K562 (cell line): ENCODE measurements around the gene CPPED1. TPM values are rescaled to one million over a fixed set of nuclear protein-coding genes. Genes with fewer than 3 reads are reported as not detected.
A peak's percentile ranks its signal among the peaks of the same experiment; 100 is the strongest.

ENCODE experiments used
- BHLHE40 ChIP-seq: IDR thresholded peaks from 2 replicates; pipeline ENCODE4 v1.6.1; 2011; ENCODE audit warnings: low read length, improper control_type of control experiment
- CBX2 ChIP-seq: fragments of 200-600 bp; sonication (generic); IDR thresholded peaks from one replicate; pipeline ENCODE4 v1.6.1; 2012; ENCODE audit warnings: mild to moderate bottlenecking, low read length, inconsistent platforms; ENCODE audit not compliant: insufficient read depth, poor library complexity, severe bottlenecking
- CREM ChIP-seq: IDR thresholded peaks from 2 replicates; pipeline ENCODE4 v1.6.1; 2014; ENCODE audit warnings: antibody characterized with exemption, low read depth
- CXXC5 ChIP-seq: fragments of 250-450 bp; sonication (Bioruptor Pico); IDR thresholded peaks from 2 replicates; pipeline ENCODE4 v1.8.0; 2022; ENCODE audit warnings: inconsistent platforms, mild to moderate bottlenecking, moderate library complexity
- E2F3 ChIP-seq: fragments of 250-450 bp; sonication (Bioruptor Pico); IDR thresholded peaks from 2 replicates; pipeline ENCODE4 v1.4.0; 2020; ENCODE audit warnings: mild to moderate bottlenecking
- HDAC1 ChIP-seq, 2 experiments: fragments of 450-650 bp; IDR thresholded peaks; 2 replicates each; pipeline ENCODE4 v1.6.1; 2016 to 2017; ENCODE audit warnings: inconsistent platforms in 1 of 2, mild to moderate bottlenecking in 1 of 2, moderate library complexity in 1 of 2
- KDM5B ChIP-seq: fragments of 200-600 bp; sonication (generic); IDR thresholded peaks from 2 replicates; pipeline ENCODE4 v1.6.1; 2012; ENCODE audit warnings: low read depth, mild to moderate bottlenecking, moderate library complexity, low read length, control low read depth, inconsistent platforms; ENCODE audit not compliant: insufficient replicate concordance
- MEIS2 ChIP-seq: fragments of 450-650 bp; IDR thresholded peaks from 2 replicates; pipeline ENCODE4 v1.6.1; 2014; ENCODE audit warnings: mild to moderate bottlenecking; ENCODE audit not compliant: partially characterized antibody
- MTA1 ChIP-seq: fragments of 450-650 bp; IDR thresholded peaks from 2 replicates; pipeline ENCODE4 v1.6.1; 2017; ENCODE audit warnings: borderline replicate concordance
- MYBL2 ChIP-seq, 2 experiments: fragments of 450-650 bp in 1 of 2; sonication (generic) in 1 of 2; formaldehyde crosslinking in 1 of 2; IDR thresholded peaks; 2 replicates each; pipeline versions ENCODE4 v1.6.1 to v1.8.1; 2017 to 2022; ENCODE audit warnings: borderline replicate concordance in 1 of 2, inconsistent platforms in 1 of 2, low read depth in 1 of 2, mild to moderate bottlenecking in 1 of 2, missing genetic modification reagents in 1 of 2, moderate library complexity in 1 of 2
- NFATC3 ChIP-seq: fragments of 450-650 bp; IDR thresholded peaks from 2 replicates; pipeline ENCODE4 v1.6.1; 2017; ENCODE audit warnings: mild to moderate bottlenecking
- NFE2 ChIP-seq: IDR thresholded peaks from 2 replicates; pipeline ENCODE4 v1.6.1; 2014; ENCODE audit warnings: antibody characterized with exemption, low read depth
- NFXL1 ChIP-seq: fragments of 450-650 bp; formaldehyde crosslinking; IDR thresholded peaks from 2 replicates; pipeline ENCODE4 v1.4.0; 2021; ENCODE audit warnings: mild to moderate bottlenecking
- NR3C1 ChIP-seq: sonication (generic); formaldehyde crosslinking; IDR thresholded peaks from 2 replicates; pipeline ENCODE4 v1.8.1; 2022; ENCODE audit warnings: missing genetic modification reagents
- POLR2G ChIP-seq: fragments of 200-400 bp; formaldehyde crosslinking; IDR thresholded peaks from 2 replicates; pipeline ENCODE4 v1.6.1; 2017; ENCODE audit warnings: low read depth, mild to moderate bottlenecking, antibody characterized with exemption, low read length, moderate library complexity
- RUNX1 ChIP-seq: sonication (generic); IDR thresholded peaks from 2 replicates; pipeline ENCODE4 v1.6.1; 2016; ENCODE audit warnings: antibody characterized with exemption, low read depth
- TCFL5 ChIP-seq: fragments of 250-450 bp; sonication (Bioruptor Pico); conservative IDR thresholded peaks from 2 replicates; pipeline ENCODE4 v1.6.1; 2021; ENCODE audit warnings: mild to moderate bottlenecking, moderate library complexity, matching md5 sums
- TRIM24 ChIP-seq, 2 experiments: fragments of 450-650 bp; IDR thresholded peaks; 2 replicates each; pipeline ENCODE4 v1.6.1; 2016
- ZBED1 ChIP-seq: IDR thresholded peaks from 2 replicates; pipeline ENCODE4 v1.6.1; 2014
- ZKSCAN8 ChIP-seq: fragments of 200-800 bp; sonication (Bioruptor generic); IDR thresholded peaks from 2 replicates; pipeline ENCODE4 v1.6.1; 2016; ENCODE audit warnings: missing genetic modification characterization, missing compliant biosample characterization
- ZNF274 ChIP-seq: IDR thresholded peaks from 2 replicates; pipeline ENCODE4 v1.6.1; 2011; ENCODE audit warnings: low read depth, mild to moderate bottlenecking, low read length, moderate library complexity, borderline replicate concordance
- ZNF354B ChIP-seq: fragments of 250-450 bp; sonication (Bioruptor Pico); IDR thresholded peaks from 2 replicates; pipeline ENCODE4 v1.4.0; 2020
- ZNF644 ChIP-seq: fragments of 200-800 bp; sonication (Bioruptor generic); IDR thresholded peaks from 2 replicates; pipeline ENCODE4 v1.6.1; 2016; ENCODE audit warnings: low read depth, missing genetic modification characterization, missing compliant biosample characterization
- polyA plus RNA-seq, 8 experiments: library from polyadenylated mRNA; depleted of rRNA in 4 of 8; stranded (reverse) in 5 of 8; unstranded in 3 of 8; fragments of >200 nt; fragmentation: Nextera tagmentation in 2 of 8; fragmentation: Illumina TruSeq in 1 of 8; extraction: Ambion mirVana in 2 of 8; extraction: Trizol in 1 of 8; gene quantifications; 2 replicates each; pipeline versions ENCODE4 v1.2.1 to v1.2.3, GENCODE V29; 2011 to 2014; ENCODE audit warnings: inconsistent platforms in 1 of 8, missing spikeins in 1 of 8
- total RNA-seq, 7 experiments: library from RNA; depleted of rRNA in 6 of 7; stranded (reverse); fragments of >200 nt in 6 of 7; fragmentation: Illumina TruSeq in 2 of 7; extraction: Trizol in 2 of 7; gene quantifications; 2 replicates each; pipeline versions ENCODE4 v1.2.1 to v1.2.3, GENCODE V29; 2011 to 2021; ENCODE audit warnings: low replicate concordance in 1 of 7
- TF ChIP-seq, protein P1 (sequence below): sonication (generic); formaldehyde crosslinking; IDR thresholded peaks from 2 replicates; pipeline ENCODE4 v1.9.0; 2022; ENCODE audit warnings: mild to moderate bottlenecking, missing genetic modification reagents
- TF ChIP-seq, protein P2 (sequence below), 2 experiments: IDR thresholded peaks; 2 replicates each; pipeline ENCODE4 v1.6.1; 2011; ENCODE audit warnings: borderline replicate concordance in 1 of 2, control low read depth in 1 of 2, low read depth in 1 of 2, low read length in 1 of 2, mild to moderate bottlenecking in 1 of 2, mixed read lengths in 1 of 2, moderate library complexity in 1 of 2; ENCODE audit not compliant: insufficient read depth in 1 of 2, insufficient read length in 1 of 2, poor library complexity in 1 of 2, severe bottlenecking in 1 of 2; ENCODE audit errors: extremely low read depth in 1 of 2
- TF ChIP-seq, protein P3 (sequence below): fragments of 450-650 bp; formaldehyde crosslinking; IDR thresholded peaks from 2 replicates; pipeline ENCODE4 v1.4.0; 2020; ENCODE audit warnings: mild to moderate bottlenecking, moderate library complexity
- TF ChIP-seq, protein P4 (sequence below): sonication (generic); formaldehyde crosslinking; IDR thresholded peaks from 2 replicates; pipeline ENCODE4 v1.9.0; 2022; ENCODE audit warnings: mild to moderate bottlenecking, missing genetic modification reagents

The CPPED1 gene
- total and polyA plus RNA-seq, 9 of the 15 experiments (the other 6 are each of a cell fraction or from before 2014, with no cell fraction given) = 7.5 to 25.7 (median 16.9) TPM

DNA sequence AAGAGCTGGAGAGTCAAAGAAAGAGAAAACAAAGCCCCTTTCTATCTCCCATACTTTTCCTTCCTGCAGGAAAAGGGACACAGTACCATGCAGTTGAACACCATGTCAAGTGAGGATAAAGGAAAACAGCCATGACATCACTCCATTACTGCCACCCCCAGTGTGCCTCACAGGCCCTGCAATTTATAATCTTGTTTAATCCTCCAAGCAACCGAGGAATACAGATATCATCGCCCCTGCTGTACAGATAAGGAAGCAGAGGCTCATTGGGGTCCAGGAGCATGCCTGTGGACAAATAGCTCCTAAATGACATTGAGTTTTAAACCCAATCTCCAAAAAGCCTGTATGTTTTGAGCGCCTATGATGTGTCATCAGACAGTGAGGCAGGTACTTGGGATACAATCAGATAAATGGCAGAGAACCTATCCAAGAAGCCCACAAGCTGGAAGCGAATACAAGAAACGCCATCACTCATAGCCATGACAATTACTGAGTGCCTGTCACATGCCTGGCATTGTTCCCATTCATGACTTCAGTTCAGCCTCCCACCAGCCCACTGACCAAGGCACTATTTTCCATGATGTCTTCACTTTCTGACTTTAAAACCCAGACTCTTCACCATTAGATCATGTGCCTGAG is 45.5 kb downstream of the CPPED1 start (continued):
- no peak for TF ChIP-seq MYBL2 (IDR thresholded peaks at IDR 0.05; ENCODE audit: low read depth)
- no peak for TF ChIP-seq MYBL2 (CRISPR knock-in tag; IDR thresholded peaks at IDR 0.05; ENCODE audit: borderline replicate concordance)
- no peak for TF ChIP-seq TRIM24 (IDR thresholded peaks at IDR 0.05)
- TF ChIP-seq, protein P1, sequence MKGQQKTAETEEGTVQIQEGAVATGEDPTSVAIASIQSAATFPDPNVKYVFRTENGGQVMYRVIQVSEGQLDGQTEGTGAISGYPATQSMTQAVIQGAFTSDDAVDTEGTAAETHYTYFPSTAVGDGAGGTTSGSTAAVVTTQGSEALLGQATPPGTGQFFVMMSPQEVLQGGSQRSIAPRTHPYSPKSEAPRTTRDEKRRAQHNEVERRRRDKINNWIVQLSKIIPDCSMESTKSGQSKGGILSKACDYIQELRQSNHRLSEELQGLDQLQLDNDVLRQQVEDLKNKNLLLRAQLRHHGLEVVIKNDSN (CRISPR knock-in tag) = peak; percentile 9; the same call in 1 of the 2 replicates
- no peak for TF ChIP-seq CBX2
- TF ChIP-seq ZNF644 (tag) = peak; percentile 62; the same call in 1 of the 2 replicates
- TF ChIP-seq, protein P2, sequence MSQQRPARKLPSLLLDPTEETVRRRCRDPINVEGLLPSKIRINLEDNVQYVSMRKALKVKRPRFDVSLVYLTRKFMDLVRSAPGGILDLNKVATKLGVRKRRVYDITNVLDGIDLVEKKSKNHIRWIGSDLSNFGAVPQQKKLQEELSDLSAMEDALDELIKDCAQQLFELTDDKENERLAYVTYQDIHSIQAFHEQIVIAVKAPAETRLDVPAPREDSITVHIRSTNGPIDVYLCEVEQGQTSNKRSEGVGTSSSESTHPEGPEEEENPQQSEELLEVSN (IDR thresholded peaks at IDR 0.05; ENCODE audit: borderline replicate concordance in 1 of 2, extremely low read depth in 1 of 2, insufficient read depth in 1 of 2, insufficient read length in 1 of 2, low read depth in 1 of 2, low read length in 1 of 2, poor library complexity in 1 of 2, severe bottlenecking in 1 of 2) = no peak
- TF ChIP-seq ZNF354B (CRISPR knock-in tag) = no peak
- TF ChIP-seq ZKSCAN8 (CRISPR knock-in tag) = no peak
- no peak for TF ChIP-seq NFXL1 (CRISPR knock-in tag)
- no peak for TF ChIP-seq HDAC1 (IDR thresholded peaks at IDR 0.05)
- no peak for TF ChIP-seq NR3C1
- TF ChIP-seq MEIS2 = peak; percentile 99
- TF ChIP-seq TCFL5 (CRISPR knock-in tag) = no peak
- no peak; the same call in 1 of the 2 replicates for TF ChIP-seq MTA1
- TF ChIP-seq E2F3 (CRISPR knock-in tag) = no peak
- no peak for TF ChIP-seq ZBED1
- TF ChIP-seq, protein P3, sequence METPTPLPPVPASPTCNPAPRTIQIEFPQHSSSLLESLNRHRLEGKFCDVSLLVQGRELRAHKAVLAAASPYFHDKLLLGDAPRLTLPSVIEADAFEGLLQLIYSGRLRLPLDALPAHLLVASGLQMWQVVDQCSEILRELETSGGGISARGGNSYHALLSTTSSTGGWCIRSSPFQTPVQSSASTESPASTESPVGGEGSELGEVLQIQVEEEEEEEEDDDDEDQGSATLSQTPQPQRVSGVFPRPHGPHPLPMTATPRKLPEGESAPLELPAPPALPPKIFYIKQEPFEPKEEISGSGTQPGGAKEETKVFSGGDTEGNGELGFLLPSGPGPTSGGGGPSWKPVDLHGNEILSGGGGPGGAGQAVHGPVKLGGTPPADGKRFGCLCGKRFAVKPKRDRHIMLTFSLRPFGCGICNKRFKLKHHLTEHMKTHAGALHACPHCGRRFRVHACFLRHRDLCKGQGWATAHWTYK (CRISPR knock-in tag) = no peak
- TF ChIP-seq BHLHE40 = peak; percentile 93
- no peak for TF ChIP-seq ZNF274
- no peak for TF ChIP-seq POLR2G
- TF ChIP-seq CREM = peak; percentile 31; the same call in 1 of the 2 replicates
- TF ChIP-seq NFE2 = 0 out of 2 replicates have a peak, but pooled peaks have one; percentile 14
- TF ChIP-seq, protein P4, sequence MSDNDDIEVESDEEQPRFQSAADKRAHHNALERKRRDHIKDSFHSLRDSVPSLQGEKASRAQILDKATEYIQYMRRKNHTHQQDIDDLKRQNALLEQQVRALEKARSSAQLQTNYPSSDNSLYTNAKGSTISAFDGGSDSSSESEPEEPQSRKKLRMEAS (CRISPR knock-in tag) = peak; percentile 34; the same call in 1 of the 2 replicates
- no peak for TF ChIP-seq KDM5B
- no peak for TF ChIP-seq CXXC5 (CRISPR knock-in tag)
- TF ChIP-seq RUNX1 = no peak
- TF ChIP-seq NFATC3 = peak; percentile 42; the same call in 1 of the 2 replicates
